A673 (cell line): ENCODE measurements around the gene CPAMD8. TPM values are rescaled to one million over a fixed set of nuclear protein-coding genes. Genes with fewer than 3 reads are reported as not detected.

Experiments used
- BruUV-seq: library from RNA; stranded (reverse); fragments of 400-500 nt; replicated peaks from 2 replicates; lab custom pipeline; 2021; lab: Mats Ljungman, UMichigan
- CTCF ChIA-PET: fragments of 300-600 bp; sonication (Branson Sonifier 250); formaldehyde crosslinking; loops from one replicate; lab custom pipeline; 2022; ENCODE audit warnings: antibody characterized with exemption; lab: Charles Lee
- POLR2A ChIA-PET: fragments of 300-600 bp; sonication (Branson Sonifier 250); formaldehyde crosslinking; loops from one replicate; lab custom pipeline; 2022; ENCODE audit warnings: antibody characterized with exemption; ENCODE audit not compliant: low non-redundant PET; lab: Charles Lee
- DNase-seq: peaks from one replicate; pipeline ENCODE4 v3.0.0-alpha.2; 2015; ENCODE audit warnings: low spot score
- H3K27ac ChIP-seq: fragments of 200-600 bp; sonication (generic); 2 replicates; pipeline ENCODE4 v1.5.1; 2016; ENCODE audit warnings: mixed run types, low read depth, mild to moderate bottlenecking, mixed read lengths, antibody characterized with exemption, low read length; ENCODE audit not compliant: poor library complexity, severe bottlenecking
- H3K27me3 ChIP-seq: fragments of 200-600 bp; sonication (generic); replicated peaks from 2 replicates; pipeline ENCODE4 v1.6.1; 2017; ENCODE audit warnings: mixed run types, low read depth, mild to moderate bottlenecking, mixed read lengths, antibody characterized with exemption, low read length; ENCODE audit not compliant: insufficient read depth, poor library complexity
- H3K36me3 ChIP-seq: fragments of 200-600 bp; sonication (generic); 2 replicates; pipeline ENCODE4 v1.6.1; 2016; ENCODE audit warnings: mixed run types, mild to moderate bottlenecking, mixed read lengths, antibody characterized with exemption, low read length; ENCODE audit not compliant: insufficient read depth, poor library complexity, severe bottlenecking
- H3K4me1 ChIP-seq: fragments of 200-600 bp; sonication (generic); 2 replicates; pipeline ENCODE4 v1.6.1; 2017; ENCODE audit warnings: mixed run types, mild to moderate bottlenecking, mixed read lengths, antibody characterized with exemption, low read length; ENCODE audit not compliant: insufficient read depth, poor library complexity, severe bottlenecking
- H3K4me3 ChIP-seq: fragments of 200-600 bp; sonication (generic); 2 replicates; pipeline ENCODE4 v1.5.1; 2016; ENCODE audit warnings: low read depth, mixed run types, mild to moderate bottlenecking, mixed read lengths, low read length; ENCODE audit not compliant: poor library complexity, severe bottlenecking
- H3K9me3 ChIP-seq: fragments of 200-600 bp; sonication (generic); 2 replicates; pipeline ENCODE4 v1.6.1; 2016; ENCODE audit warnings: mixed run types, low read depth, mild to moderate bottlenecking, mixed read lengths, antibody characterized with exemption, low read length; ENCODE audit not compliant: poor library complexity, severe bottlenecking
- EZH2 ChIP-seq: fragments of 200-600 bp; sonication (generic); IDR thresholded peaks from 2 replicates; pipeline ENCODE4 v1.6.1; 2017; ENCODE audit warnings: borderline replicate concordance, low read depth, mild to moderate bottlenecking, mixed read lengths, antibody characterized with exemption, low read length; ENCODE audit not compliant: poor library complexity, severe bottlenecking
- intact Hi-C: fragments of 100-400 bp; cut with micrococcal nuclease; formaldehyde crosslinking; loops from one replicate; pipeline ENCODE4 v1.10.0; 2022; ENCODE audit not compliant: unreplicated experiment
- total RNA-seq: library from RNA; stranded (reverse); gene quantifications from 2 replicates; pipeline ENCODE4 v1.2.3, GENCODE V29; 2021
- TF ChIP-seq, protein P1 (sequence below): fragments of 300-800, 200-600 bp; sonication (generic); conservative IDR thresholded peaks from 2 replicates; pipeline ENCODE4 v1.5.1; 2017; ENCODE audit warnings: low read depth, mild to moderate bottlenecking, antibody characterized with exemption, low read length, moderate library complexity, mixed read lengths

The CPAMD8 gene
- total RNA-seq, 1 experiment from 2014 or later = 0.82 TPM

DNA sequence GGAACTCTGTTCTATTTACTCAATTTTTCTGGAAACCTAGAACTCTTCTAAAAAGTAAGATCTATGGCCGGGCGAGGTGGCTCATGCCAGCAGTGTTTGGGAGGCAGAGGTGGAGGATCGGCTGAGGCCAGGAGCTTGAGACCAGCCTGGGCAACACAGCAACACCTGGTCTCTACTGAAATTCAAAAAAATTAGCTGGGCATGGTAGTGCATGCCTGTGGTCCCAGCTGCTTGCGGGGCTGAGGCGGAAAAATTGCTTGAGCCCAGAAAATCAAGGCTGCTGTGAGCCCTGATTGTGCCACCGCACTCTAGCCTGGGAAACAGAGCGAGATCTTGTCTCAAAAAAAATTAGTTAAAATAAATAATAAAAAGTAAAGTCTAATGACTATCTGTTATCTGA lies 109.2 kb downstream of the CPAMD8 start:
- Histone ChIP-seq H3K9me3 (peaks cover 11% of the 10 kb centered on the region), H3K4me1 (peaks cover 6% of the 10 kb centered on the region), H3K36me3 (no peaks in the 10 kb centered on the region), H3K4me3 (no peak overlapping the region), H3K27me3 (no peaks in the 10 kb centered on the region), H3K27ac (no peak overlapping the region)
- intact Hi-C loops = no loop called here
- DNase-seq = no peak
- POLR2A ChIA-PET = no interaction called here
- BruUV-seq = no TSS peak
- TF ChIP-seq EZH2 = no peak
- TF ChIP-seq, protein P1, sequence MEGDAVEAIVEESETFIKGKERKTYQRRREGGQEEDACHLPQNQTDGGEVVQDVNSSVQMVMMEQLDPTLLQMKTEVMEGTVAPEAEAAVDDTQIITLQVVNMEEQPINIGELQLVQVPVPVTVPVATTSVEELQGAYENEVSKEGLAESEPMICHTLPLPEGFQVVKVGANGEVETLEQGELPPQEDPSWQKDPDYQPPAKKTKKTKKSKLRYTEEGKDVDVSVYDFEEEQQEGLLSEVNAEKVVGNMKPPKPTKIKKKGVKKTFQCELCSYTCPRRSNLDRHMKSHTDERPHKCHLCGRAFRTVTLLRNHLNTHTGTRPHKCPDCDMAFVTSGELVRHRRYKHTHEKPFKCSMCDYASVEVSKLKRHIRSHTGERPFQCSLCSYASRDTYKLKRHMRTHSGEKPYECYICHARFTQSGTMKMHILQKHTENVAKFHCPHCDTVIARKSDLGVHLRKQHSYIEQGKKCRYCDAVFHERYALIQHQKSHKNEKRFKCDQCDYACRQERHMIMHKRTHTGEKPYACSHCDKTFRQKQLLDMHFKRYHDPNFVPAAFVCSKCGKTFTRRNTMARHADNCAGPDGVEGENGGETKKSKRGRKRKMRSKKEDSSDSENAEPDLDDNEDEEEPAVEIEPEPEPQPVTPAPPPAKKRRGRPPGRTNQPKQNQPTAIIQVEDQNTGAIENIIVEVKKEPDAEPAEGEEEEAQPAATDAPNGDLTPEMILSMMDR = no peak
- CTCF ChIA-PET = no interaction called here

- H3K9me3 ChIP-seq = peaks cover 15% of the 10 kb centered on the region
- no peak for DNase-seq
- H3K36me3 ChIP-seq = no peaks in the 10 kb centered on the region
- intact Hi-C loops = no loop called here
- H3K4me1 ChIP-seq = peaks cover 2% of the 10 kb centered on the region
- ChIA-PET POLR2A (no interaction called here), CTCF (no interaction called here)
- H3K4me3 ChIP-seq = no peak overlapping the region
- no TSS peak for BruUV-seq
- no peaks in the 10 kb centered on the region for H3K27me3 ChIP-seq
- no peak overlapping the region for H3K27ac ChIP-seq
- TF ChIP-seq, protein P1 = no peak
- no peak for TF ChIP-seq EZH2
These were observed 110.9 kb downstream of the CPAMD8 start for GRCh38 chr19:16915734-16916133.

- BruUV-seq = no TSS peak
- no peaks in the 10 kb centered on the region for H3K36me3 ChIP-seq
- DNase-seq = no peak
- H3K4me3 ChIP-seq = no peak overlapping the region
- POLR2A ChIA-PET = no interaction called here
- CTCF ChIA-PET = no interaction called here
- TF ChIP-seq, protein P1 = no peak
- no peak for TF ChIP-seq EZH2
- H3K9me3 ChIP-seq = peaks cover 15% of the 10 kb centered on the region
- no peaks in the 10 kb centered on the region for H3K4me1 ChIP-seq
- H3K27me3 ChIP-seq = no peaks in the 10 kb centered on the region
- intact Hi-C loops = no loop called here
- no peak overlapping the region for H3K27ac ChIP-seq
These were observed 111.5 kb downstream of the CPAMD8 start for GRCh38 chr19:16915135-16915534.
